ENCODE results near the gene RNF167.

RNF167 gene

GRCh38 chr17:4949321-4950074, 9.4 kb downstream of the RNF167 start:
- no peak overlapping the region for H2AFZ ChIP-seq (ENCODE audit: low read depth, low read length)
- peak overlapping the region; percentile 99 for H3K4me3 ChIP-seq (ENCODE audit: low read length)
- H3K27ac ChIP-seq (ENCODE audit: low read length), result peak overlapping the region; percentile 100
- H3K4me2 ChIP-seq (ENCODE audit: low read length), result peak overlapping the region; percentile 89
- H3K4me1 ChIP-seq (ENCODE audit: low read length), result peaks cover 32% of the 10 kb centered on the region
- H3K27me3 ChIP-seq (ENCODE audit: low read depth, low read length), result no peaks in the 10 kb centered on the region
- H3K9me3 ChIP-seq (ENCODE audit: insufficient read depth, low read length), result no peaks in the 10 kb centered on the region
- peaks cover 34% of the 10 kb centered on the region for H3K36me3 ChIP-seq (replicated peaks; ENCODE audit: low read depth, low read length)
- H3K9ac ChIP-seq (ENCODE audit: low read length), result peak overlapping the region; percentile 100
- TF ChIP-seq CTCF (IDR thresholded peaks at IDR 0.05; ENCODE audit: low read depth, low read length), result no peak
- no peak for TF ChIP-seq EZH2phosphoT487 (IDR thresholded peaks at IDR 0.05; ENCODE audit: low read depth)
- H4K20me1 ChIP-seq (ENCODE audit: insufficient read depth, low read length), result peaks cover 22% of the 10 kb centered on the region
- peaks cover 58% of the 10 kb centered on the region for H3K79me2 ChIP-seq (ENCODE audit: low read length)

DNA sequence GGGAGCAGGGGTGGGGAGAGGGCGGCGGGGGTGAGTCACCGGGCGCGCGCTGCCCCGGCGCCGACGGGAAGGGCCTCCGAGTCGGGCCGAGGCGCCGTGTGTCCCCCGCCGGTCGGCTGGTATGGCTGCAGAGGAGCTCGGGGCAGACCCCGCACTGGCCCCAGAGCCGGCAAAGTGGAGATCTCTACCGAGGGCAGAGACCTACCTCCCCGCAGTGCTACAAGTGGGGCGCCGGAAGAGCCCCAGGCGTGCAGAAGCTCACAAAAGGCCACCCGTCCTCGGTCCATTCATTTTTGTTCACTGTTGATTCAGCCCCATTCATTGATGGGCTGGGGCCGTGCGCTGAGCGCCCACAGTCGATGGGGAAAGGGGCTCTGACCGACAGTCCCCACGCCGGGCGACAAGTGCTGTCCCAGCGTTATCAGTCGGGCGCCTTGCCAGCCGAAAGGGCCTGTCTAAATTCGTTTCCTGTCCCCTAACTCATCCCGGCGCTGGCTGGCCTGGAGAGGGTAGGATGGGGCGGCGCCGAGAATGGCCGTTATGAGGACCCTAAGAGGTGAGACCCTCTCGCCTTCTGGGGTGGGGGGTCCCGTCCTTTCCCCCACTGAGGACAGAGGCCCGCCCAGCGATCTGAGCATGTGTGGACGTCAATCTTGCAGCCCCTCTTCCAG, 10.1 kb downstream of the RNF167 start:
- Histone ChIP-seq H4K20me1 (ENCODE audit: insufficient read depth, low read length) (peaks cover 16% of the 10 kb centered on the region), H3K4me3 (ENCODE audit: low read length) (peak overlapping the region; percentile 99), H3K4me2 (ENCODE audit: low read length) (peak overlapping the region; percentile 89), H3K27ac (ENCODE audit: low read length) (peak overlapping the region; percentile 100), H3K79me2 (ENCODE audit: low read length) (peaks cover 51% of the 10 kb centered on the region), H3K9me3 (ENCODE audit: insufficient read depth, low read length) (no peaks in the 10 kb centered on the region), H3K36me3 (replicated peaks; ENCODE audit: low read depth, low read length) (peaks cover 29% of the 10 kb centered on the region), H2AFZ (ENCODE audit: low read depth, low read length) (no peak overlapping the region), H3K9ac (ENCODE audit: low read length) (peak overlapping the region; percentile 100), H3K4me1 (ENCODE audit: low read length) (peaks cover 25% of the 10 kb centered on the region), H3K27me3 (ENCODE audit: low read depth, low read length) (no peaks in the 10 kb centered on the region)
- TF ChIP-seq CTCF (IDR thresholded peaks at IDR 0.05; ENCODE audit: low read depth, low read length), result no peak
- no peak for TF ChIP-seq EZH2phosphoT487 (IDR thresholded peaks at IDR 0.05; ENCODE audit: low read depth)

- Histone ChIP-seq H3K4me2 (ENCODE audit: low read length) (peak within 1 kb of the TSS; percentile 89), H3K4me1 (ENCODE audit: low read length) (peaks cover 19% of the 10 kb centered on the region), H3K9me3 (ENCODE audit: insufficient read depth, low read length) (no peaks in the 10 kb centered on the region), H4K20me1 (ENCODE audit: insufficient read depth, low read length) (peaks cover 11% of the 10 kb centered on the region; the same call in 1 of the 2 replicates), H3K9ac (ENCODE audit: low read length) (peak within 1 kb of the TSS; percentile 100), H3K27me3 (ENCODE audit: low read depth, low read length) (no peaks in the 10 kb centered on the region), H3K36me3 (replicated peaks; ENCODE audit: low read depth, low read length) (peaks cover 23% of the 10 kb centered on the region), H3K79me2 (ENCODE audit: low read length) (peaks cover 45% of the 10 kb centered on the region), H2AFZ (ENCODE audit: low read depth, low read length) (no peak within 1 kb of the TSS), H3K27ac (ENCODE audit: low read length) (peak within 1 kb of the TSS; percentile 100), H3K4me3 (ENCODE audit: low read length) (peak within 1 kb of the TSS; percentile 99)
- TF ChIP-seq EZH2phosphoT487 (IDR thresholded peaks at IDR 0.05; ENCODE audit: low read depth) (no peak), CTCF (IDR thresholded peaks at IDR 0.05; ENCODE audit: low read depth, low read length) (no peak)
Measured at GRCh38 chr17:4950746-4951204, 10.7 kb downstream of the RNF167 start, which contains the start of gene ENO3. Gene ENO3, plus strand, starts transcription at chr17:4951119. Its CDS starts 711 bp downstream, at chr17:4951830.

DNA sequence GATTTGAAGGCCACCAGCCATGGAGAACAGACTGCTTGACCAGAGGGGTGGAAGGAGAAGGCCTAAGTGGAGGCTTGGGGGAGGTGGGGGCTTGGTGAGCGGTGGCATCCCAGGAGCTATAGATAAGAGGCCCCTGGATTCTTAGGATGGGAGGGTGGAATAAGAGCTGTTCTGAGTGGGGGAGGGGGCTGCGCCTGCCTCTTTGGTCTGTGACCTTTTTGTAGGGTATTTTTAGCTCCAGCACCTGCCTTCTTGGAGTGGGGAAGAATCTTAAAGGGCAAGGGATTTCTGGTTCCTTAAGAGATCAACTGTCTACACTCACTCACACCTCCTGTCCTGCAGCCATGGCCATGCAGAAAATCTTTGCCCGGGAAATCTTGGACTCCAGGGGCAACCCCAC, 11.4 kb downstream of the RNF167 start:
- H3K4me1 ChIP-seq (ENCODE audit: low read length), result peaks cover 14% of the 10 kb centered on the region
- H3K9ac ChIP-seq (ENCODE audit: low read length), result peak overlapping the region; percentile 100
- H3K79me2 ChIP-seq (ENCODE audit: low read length), result peaks cover 38% of the 10 kb centered on the region
- peak overlapping the region; percentile 99 for H3K4me3 ChIP-seq (ENCODE audit: low read length)
- no peak overlapping the region for H2AFZ ChIP-seq (ENCODE audit: low read depth, low read length)
- TF ChIP-seq CTCF (IDR thresholded peaks at IDR 0.05; ENCODE audit: low read depth, low read length) (no peak), EZH2phosphoT487 (IDR thresholded peaks at IDR 0.05; ENCODE audit: low read depth) (no peak)
- H4K20me1 ChIP-seq (ENCODE audit: insufficient read depth, low read length), result peaks cover 4% of the 10 kb centered on the region; the same call in 1 of the 2 replicates
- peaks cover 16% of the 10 kb centered on the region for H3K36me3 ChIP-seq (replicated peaks; ENCODE audit: low read depth, low read length)
- H3K4me2 ChIP-seq (ENCODE audit: low read length), result peak overlapping the region; percentile 89
- peak overlapping the region; percentile 100 for H3K27ac ChIP-seq (ENCODE audit: low read length)
- no peaks in the 10 kb centered on the region for H3K9me3 ChIP-seq (ENCODE audit: insufficient read depth, low read length)
- H3K27me3 ChIP-seq (ENCODE audit: low read depth, low read length), result no peaks in the 10 kb centered on the region
